ENCODE data around the gene KPNA3.

KPNA3 gene

GRCh38 chr13:49670828-49671227 lies 121.7 kb downstream of the KPNA3 start:
- Histone ChIP-seq H3K4me2 (no peak overlapping the region), H3K4me1 (ENCODE audit: low read depth, poor library complexity, severe bottlenecking) (no peaks in the 10 kb centered on the region), H4K20me1 (ENCODE audit: insufficient read depth) (no peaks in the 10 kb centered on the region), H3K27me3 (ENCODE audit: insufficient read depth, low read depth) (no peaks in the 10 kb centered on the region), H3K4me3 (IDR thresholded peaks at IDR 0.05; ENCODE audit: insufficient read depth, low read depth, low read length) (no peak overlapping the region), H2AFZ (ENCODE audit: low read depth) (no peak overlapping the region), H3K36me3 (ENCODE audit: insufficient read depth) (no peaks in the 10 kb centered on the region), H3K27ac (no peak overlapping the region), H3K9ac (no peak overlapping the region), H3K79me2 (ENCODE audit: insufficient read depth, low read depth) (no peaks in the 10 kb centered on the region)
- no peak for TF ChIP-seq CTCF (conservative IDR thresholded peaks at IDR 0.05; ENCODE audit: low read depth, low read length)

- H3K4me1 ChIP-seq (ENCODE audit: low read depth, poor library complexity, severe bottlenecking): no peaks in the 10 kb centered on the region
- H3K27me3 ChIP-seq (ENCODE audit: insufficient read depth, low read depth): no peaks in the 10 kb centered on the region
- no peaks in the 10 kb centered on the region for H3K36me3 ChIP-seq (ENCODE audit: insufficient read depth)
- no peak overlapping the region for H3K4me2 ChIP-seq
- no peaks in the 10 kb centered on the region for H4K20me1 ChIP-seq (ENCODE audit: insufficient read depth)
- no peak overlapping the region for H3K9ac ChIP-seq
- peak; percentile 39 for TF ChIP-seq CTCF (conservative IDR thresholded peaks at IDR 0.05; ENCODE audit: low read depth, low read length)
- no peak overlapping the region for H3K27ac ChIP-seq
- H2AFZ ChIP-seq (ENCODE audit: low read depth): no peak overlapping the region
- H3K79me2 ChIP-seq (ENCODE audit: insufficient read depth, low read depth): no peaks in the 10 kb centered on the region
- H3K4me3 ChIP-seq (IDR thresholded peaks at IDR 0.05; ENCODE audit: insufficient read depth, low read depth, low read length): no peak overlapping the region
Measured at GRCh38 chr13:49669735-49670309, 122.7 kb downstream of the KPNA3 start.

GRCh38 chr13:49667773-49668172 lies 124.7 kb downstream of the KPNA3 start:
- Histone ChIP-seq H2AFZ (ENCODE audit: low read depth) (no peak overlapping the region), H3K4me2 (no peak overlapping the region)

GRCh38 chr13:49664606-49665005 lies 127.9 kb downstream of the KPNA3 start:
- no peaks in the 10 kb centered on the region for H3K79me2 ChIP-seq (ENCODE audit: insufficient read depth, low read depth)
- no peaks in the 10 kb centered on the region for H3K36me3 ChIP-seq (ENCODE audit: insufficient read depth)
- TF ChIP-seq CTCF (conservative IDR thresholded peaks at IDR 0.05; ENCODE audit: low read depth, low read length): no peak

More at GRCh38 chr13:49667773-49668172, 124.7 kb downstream of the KPNA3 start:
- Histone ChIP-seq H3K4me1 (ENCODE audit: low read depth, poor library complexity, severe bottlenecking) (no peaks in the 10 kb centered on the region), H4K20me1 (ENCODE audit: insufficient read depth) (no peaks in the 10 kb centered on the region), H3K27me3 (ENCODE audit: insufficient read depth, low read depth) (no peaks in the 10 kb centered on the region), H3K36me3 (ENCODE audit: insufficient read depth) (no peaks in the 10 kb centered on the region), H3K9ac (no peak overlapping the region), H3K4me3 (IDR thresholded peaks at IDR 0.05; ENCODE audit: insufficient read depth, low read depth, low read length) (no peak overlapping the region), H3K27ac (no peak overlapping the region), H3K79me2 (ENCODE audit: insufficient read depth, low read depth) (no peaks in the 10 kb centered on the region)
- no peak for TF ChIP-seq CTCF (conservative IDR thresholded peaks at IDR 0.05; ENCODE audit: low read depth, low read length)

More at GRCh38 chr13:49664606-49665005, 127.9 kb downstream of the KPNA3 start:
- no peak overlapping the region for H3K27ac ChIP-seq
- no peak overlapping the region for H3K4me3 ChIP-seq (IDR thresholded peaks at IDR 0.05; ENCODE audit: insufficient read depth, low read depth, low read length)
- H3K4me2 ChIP-seq: no peak overlapping the region
- no peaks in the 10 kb centered on the region for H3K27me3 ChIP-seq (ENCODE audit: insufficient read depth, low read depth)
- H2AFZ ChIP-seq (ENCODE audit: low read depth): no peak overlapping the region
- no peaks in the 10 kb centered on the region for H4K20me1 ChIP-seq (ENCODE audit: insufficient read depth)
- no peaks in the 10 kb centered on the region for H3K4me1 ChIP-seq (ENCODE audit: low read depth, poor library complexity, severe bottlenecking)
- H3K9ac ChIP-seq: no peak overlapping the region

Measured in KMS-11 (cell line).